Stimulated activated CD8-positive, alpha-beta memory T cell treated with anti-CD3 and anti-CD28 coated beads, Interleukin-4, amount 100 ng/mL, for 48 hours (primary cell): ENCODE measurements around the gene CPLX1.

Source experiments
- DNase-seq: peaks from one replicate; pipeline ENCODE4 v3.0.0-alpha.2; 2020

CPLX1 gene

GRCh38 chr4:832108-832507 lies 6.2 kb upstream of the CPLX1 start:
- no peak for DNase-seq

- DNase-seq, result no peak
Measured at GRCh38 chr4:831483-831805, 5.5 kb upstream of the CPLX1 start.

GRCh38 chr4:830601-831482 lies 4.9 kb upstream of the CPLX1 start:
- no peak for DNase-seq

GRCh38 chr4:829761-830600 lies 4.1 kb upstream of the CPLX1 start:
- DNase-seq, result no peak

- DNase-seq, result no peak
Measured at GRCh38 chr4:829291-829690, 3.4 kb upstream of the CPLX1 start.

- no peak for DNase-seq
Measured at GRCh38 chr4:828641-829271, 2.8 kb upstream of the CPLX1 start.

- DNase-seq, result no peak
Measured at GRCh38 chr4:827209-828081, 1.5 kb upstream of the CPLX1 start.

GRCh38 chr4:826508-827208 lies 729 bp upstream of the CPLX1 start:
- no peak for DNase-seq

GRCh38 chr4:825063-825970 lies 612 bp downstream of the CPLX1 start:
- DNase-seq, result no peak

- no peak for DNase-seq
Measured at GRCh38 chr4:824461-825062, 1.4 kb downstream of the CPLX1 start.

GRCh38 chr4:823761-824460 lies 2.0 kb downstream of the CPLX1 start:
- DNase-seq, result no peak

GRCh38 chr4:823176-823760 lies 2.7 kb downstream of the CPLX1 start:
- no peak for DNase-seq

- DNase-seq, result no peak
Measured at GRCh38 chr4:822361-823175, 3.4 kb downstream of the CPLX1 start.

- no peak for DNase-seq
Measured at GRCh38 chr4:821631-822030, 4.3 kb downstream of the CPLX1 start.

- DNase-seq, result no peak
Measured at GRCh38 chr4:821181-821591, 4.7 kb downstream of the CPLX1 start.

GRCh38 chr4:820230-821172 lies 5.4 kb downstream of the CPLX1 start:
- no peak for DNase-seq
